Measurements from ENCODE around the gene SBK2. TPM values are rescaled to one million over a fixed set of nuclear protein-coding genes. Genes with fewer than 3 reads are reported as not detected.

The SBK2 gene
- total and polyA plus RNA-seq, 2 donors (not counting 1 experiment from before 2014, with no cell fraction given), result not detected

- DNase-seq (ENCODE audit: low read depth in 2 of 2), result peak in 1 of 2 donors; percentile 50
These were observed 46.2 kb downstream of the SBK2 start for GRCh38 chr19:55490478-55491432.

GRCh38 chr19:55489711-55490477 is 47.0 kb downstream of the SBK2 start:
- Histone ChIP-seq H3K4me3 (replicated peaks in 1 of 4; ENCODE audit: control extremely low read depth in 1 of 4, insufficient read depth in 1 of 4, low read depth in 3 of 4, low read length in 4 of 4) (peak overlapping the region in 1 of 4 experiments; percentile 53), H3K79me2 (ENCODE audit: control insufficient read depth, insufficient read depth, low read length) (peaks cover 10% of the 10 kb centered on the region), H3K27me3 (ENCODE audit: control insufficient read depth, insufficient read depth, low read length) (no peaks in the 10 kb centered on the region), H3K4me1 (ENCODE audit: control insufficient read depth, extremely low read depth, insufficient read depth, low read length) (peaks cover 47% of the 10 kb centered on the region), H3K36me3 (ENCODE audit: control insufficient read depth, insufficient read depth, low read length) (peaks cover 1% of the 10 kb centered on the region), H3K27ac (ENCODE audit: insufficient read depth, low read length) (no peak overlapping the region), H3K9me3 (ENCODE audit: control insufficient read depth, insufficient read depth, low read depth, low read length) (no peaks in the 10 kb centered on the region), H2AFZ (ENCODE audit: low read length) (no peak overlapping the region), H3K9ac (ENCODE audit: insufficient read depth, low read length) (no peak overlapping the region), H4K20me1 (ENCODE audit: control insufficient read depth, extremely low read depth, insufficient read depth, low read length) (no peaks in the 10 kb centered on the region), H3K4me2 (ENCODE audit: extremely low read depth, insufficient read depth, low read length) (peak overlapping the region; percentile 75)
- DNase-seq (ENCODE audit: low read depth in 2 of 2), result no peak
- TF ChIP-seq EZH2 (IDR thresholded peaks at IDR 0.05; ENCODE audit: low read length, missing control alignments) (no peak), CTCF (conservative IDR thresholded peaks at IDR 0.05 in 1 of 2, IDR thresholded peaks at IDR 0.05 in 1 of 2; ENCODE audit: low read depth in 1 of 2, low read length in 2 of 2) (no peak)

More at GRCh38 chr19:55490478-55491432, 46.2 kb downstream of the SBK2 start:
- Histone ChIP-seq H3K9ac (ENCODE audit: insufficient read depth, low read length) (no peak overlapping the region), H3K4me3 (replicated peaks in 1 of 4; ENCODE audit: control extremely low read depth in 1 of 4, insufficient read depth in 1 of 4, low read depth in 3 of 4, low read length in 4 of 4) (no peak overlapping the region), H3K79me2 (ENCODE audit: control insufficient read depth, insufficient read depth, low read length) (peaks cover 7% of the 10 kb centered on the region), H3K36me3 (ENCODE audit: control insufficient read depth, insufficient read depth, low read length) (peaks cover 1% of the 10 kb centered on the region), H3K4me1 (ENCODE audit: control insufficient read depth, extremely low read depth, insufficient read depth, low read length) (peaks cover 45% of the 10 kb centered on the region), H3K27ac (ENCODE audit: insufficient read depth, low read length) (no peak overlapping the region), H3K4me2 (ENCODE audit: extremely low read depth, insufficient read depth, low read length) (no peak overlapping the region), H2AFZ (ENCODE audit: low read length) (no peak overlapping the region), H3K27me3 (ENCODE audit: control insufficient read depth, insufficient read depth, low read length) (no peaks in the 10 kb centered on the region), H3K9me3 (ENCODE audit: control insufficient read depth, insufficient read depth, low read depth, low read length) (no peaks in the 10 kb centered on the region), H4K20me1 (ENCODE audit: control insufficient read depth, extremely low read depth, insufficient read depth, low read length) (no peaks in the 10 kb centered on the region)
- TF ChIP-seq CTCF (conservative IDR thresholded peaks at IDR 0.05 in 1 of 2, IDR thresholded peaks at IDR 0.05 in 1 of 2; ENCODE audit: low read depth in 1 of 2, low read length in 2 of 2), result no peak
- no peak for TF ChIP-seq EZH2 (IDR thresholded peaks at IDR 0.05; ENCODE audit: low read length, missing control alignments)
